GM12865 (cell line): Measurements from ENCODE around the gene MACROD1.

Experiments
- DNase-seq: peaks from one replicate; pipeline ENCODE4 v3.0.0; 2010; ENCODE audit warnings: low read depth
- H3K4me3 ChIP-seq: 2 replicates; pipeline ENCODE4 v1.5.1; 2011; ENCODE audit warnings: mild to moderate bottlenecking, low read depth, low read length, control low read depth
- CTCF ChIP-seq: IDR thresholded peaks from 2 replicates; pipeline ENCODE4 v1.5.1; 2011; ENCODE audit warnings: low read length, control low read depth, low read depth, inconsistent platforms; ENCODE audit not compliant: insufficient read depth; ENCODE audit errors: missing control alignments

The MACROD1 gene

DNA sequence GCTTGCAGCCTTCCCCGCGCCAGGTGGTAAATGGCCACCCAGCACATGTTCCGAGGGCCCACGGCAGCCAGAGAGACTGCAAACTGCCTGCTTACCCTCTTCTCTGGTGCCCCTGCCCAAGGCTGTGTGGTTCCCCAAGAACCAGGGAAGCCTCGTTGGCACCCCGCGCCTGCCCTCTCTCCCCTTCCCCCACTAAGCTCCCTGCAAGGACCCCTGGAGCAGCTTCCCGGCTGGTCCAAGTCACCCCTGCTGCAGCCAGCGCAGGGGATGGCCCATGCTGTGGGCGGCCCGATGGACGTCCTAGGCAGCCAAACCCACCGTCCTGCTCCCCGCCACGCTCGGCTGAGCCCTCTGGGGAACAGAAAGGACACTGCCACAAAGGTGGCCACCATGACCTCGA lies 30.2 kb downstream of the MACROD1 start:
- TF ChIP-seq CTCF, result no peak
- no peak for DNase-seq
- no peak overlapping the region for H3K4me3 ChIP-seq

DNA sequence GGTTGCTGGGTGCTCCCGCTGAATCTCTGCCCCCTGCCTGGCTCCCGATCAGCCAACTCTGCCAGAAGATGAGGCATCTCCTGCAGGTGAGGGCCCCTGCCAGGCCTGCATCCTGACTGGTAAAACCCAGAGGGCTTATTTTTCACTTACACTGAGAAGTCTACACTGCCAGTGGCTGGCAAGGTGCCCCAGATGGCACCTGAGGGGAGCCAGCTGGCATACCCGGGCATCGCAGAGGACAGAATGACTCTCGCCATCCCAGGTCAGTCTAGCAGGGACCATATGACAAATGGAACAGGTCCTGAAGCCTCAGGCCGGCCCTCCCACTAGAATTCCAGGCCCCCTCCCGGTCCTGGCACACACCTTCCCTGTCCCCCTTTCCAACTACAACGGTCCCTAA lies 30.9 kb downstream of the MACROD1 start:
- TF ChIP-seq CTCF, result no peak
- DNase-seq, result no peak
- no peak overlapping the region for H3K4me3 ChIP-seq

- H3K4me3 ChIP-seq, result no peak overlapping the region
- DNase-seq, result no peak
- TF ChIP-seq CTCF, result no peak
These were observed 32.8 kb downstream of the MACROD1 start for GRCh38 chr11:64132982-64133705.

GRCh38 chr11:64132191-64132771 lies 33.6 kb downstream of the MACROD1 start:
- no peak overlapping the region for H3K4me3 ChIP-seq
- no peak for DNase-seq
- no peak for TF ChIP-seq CTCF

- H3K4me3 ChIP-seq, result no peak overlapping the region
- DNase-seq, result no peak
- no peak for TF ChIP-seq CTCF
These were observed 34.2 kb downstream of the MACROD1 start for GRCh38 chr11:64131683-64132190.

- TF ChIP-seq CTCF, result no peak
- H3K4me3 ChIP-seq, result no peak overlapping the region
- DNase-seq, result no peak
These were observed 35.3 kb downstream of the MACROD1 start for GRCh38 chr11:64130618-64131017.
